Esophagus squamous epithelium (tissue), 5 donors: ENCODE results near the gene HBZ. TPM values are rescaled to one million over a fixed set of nuclear protein-coding genes. Genes with fewer than 3 reads are reported as not detected.
"Not testable (repeated sequence)": the region's sequence is repeated elsewhere in the genome, so short reads cannot be mapped to it uniquely, and the experiment has no call there.

ENCODE experiments used
- DNase-seq: peaks from one replicate; lab custom pipeline; 2025; lab: John Stamatoyannopoulos, UW
- H3K27ac ChIP-seq, 4 donors: fragments of 200-600 bp; sonication (generic); one replicate each; pipeline ENCODE4 v1.5.1; 2016 to 2019; ENCODE audit warnings: mild to moderate bottlenecking in 1 of 4
- H3K27me3 ChIP-seq, 4 donors: fragments of 200-600 bp; sonication (generic); 1 replicate in 3 of 4; 2 replicates in 1 of 4; pipeline versions ENCODE4 v1.5.1 to v1.6.0; 2017 to 2021; ENCODE audit warnings: antibody characterized with exemption in 1 of 4
- H3K36me3 ChIP-seq, 3 donors: fragments of 200-600 bp; sonication (generic); one replicate each; pipeline ENCODE4 v1.5.1; 2016 to 2019
- H3K4me1 ChIP-seq, 3 donors: fragments of 200-600 bp; sonication (generic); one replicate each; pipeline ENCODE4 v1.5.1; 2017 to 2019
- H3K4me3 ChIP-seq, 4 donors: fragments of 200-600 bp; sonication (generic); 1 replicate in 3 of 4; 2 replicates in 1 of 4; pipeline ENCODE4 v1.5.1; 2016 to 2019; ENCODE audit warnings: mild to moderate bottlenecking in 2 of 4, moderate library complexity in 1 of 4
- H3K9me3 ChIP-seq, 3 donors: fragments of 200-600 bp; sonication (generic); one replicate each; pipeline ENCODE4 v1.5.1; 2016 to 2019
- CTCF ChIP-seq, 6 experiments: fragments of 450-650 bp in 4 of 6; fragments of 200-600 bp in 2 of 6; sonication (generic) in 2 of 6; IDR thresholded peaks; one replicate each; pipeline ENCODE4 v1.5.1; 2016 to 2019; ENCODE audit warnings: antibody characterized with exemption in 6 of 6, mild to moderate bottlenecking in 4 of 6, moderate library complexity in 4 of 6
- POLR2A ChIP-seq, 4 donors: fragments of 450-650 bp; IDR thresholded peaks; one replicate each; pipeline ENCODE4 v1.6.1; 2017; ENCODE audit warnings: antibody characterized with exemption in 4 of 4, mild to moderate bottlenecking in 4 of 4, moderate library complexity in 3 of 4
- WGBS, 2 donors: methylation state at CpG; one replicate each; pipeline ENCODE4 v1.1.5; 2018; 5-methylcytosine and 5-hydroxymethylcytosine counted together
- intact Hi-C: fragments of 100-400 bp; cut with DNase I; formaldehyde crosslinking; loops from one replicate; pipeline ENCODE4 v1.15.0; 2022
- total RNA-seq, 4 donors: library from RNA; depleted of rRNA; stranded (reverse); fragments of >200 nt; gene quantifications; one replicate each; pipeline ENCODE4 v1.1.0, GENCODE V29; 2016
- donor health status: DM: yes; HTN: yes; CAD: no.

The HBZ gene
- total RNA-seq, 4 donors from 2014 or later, result not detected

DNA sequence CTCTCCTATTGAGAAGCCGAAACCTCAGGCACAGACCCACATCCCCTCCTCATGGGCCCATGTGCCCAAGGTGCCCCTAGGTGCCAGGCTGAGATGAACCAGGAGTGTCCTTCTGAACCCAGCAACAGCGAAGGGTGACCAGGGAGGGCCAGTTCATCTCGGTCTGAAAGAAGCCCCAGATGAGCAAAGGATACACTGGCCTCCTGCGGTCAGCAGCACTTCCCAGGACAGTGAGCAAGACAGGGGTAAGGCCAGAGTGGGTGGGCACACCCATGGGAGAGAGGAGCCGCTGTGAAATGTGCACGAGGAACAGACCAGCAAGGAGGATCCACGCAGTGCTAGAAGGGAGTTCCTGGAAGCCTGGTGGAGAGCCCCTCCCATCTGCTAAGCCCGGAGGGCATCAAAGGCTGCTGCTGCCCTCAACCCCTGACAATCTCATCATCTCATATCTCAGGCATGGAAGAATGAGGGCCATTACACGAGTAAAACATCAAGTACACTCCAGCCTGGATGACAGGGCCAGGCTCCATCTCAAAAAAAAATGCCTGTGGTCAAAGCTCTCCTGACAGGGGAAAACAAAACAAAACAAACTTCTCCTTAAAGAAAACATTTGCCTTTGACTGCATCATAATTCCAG lies 3.3 kb upstream of the HBZ start:
- no peak for DNase-seq
- Histone ChIP-seq H3K27me3 (peaks cover 0 to 17% (median 0%) of the 10 kb centered on the region in 4 donors), H3K36me3 (no peaks in the 10 kb centered on the region), H3K4me1 (peaks cover 0 to under 1% (median 0%) of the 10 kb centered on the region in 3 donors), H3K27ac (no peak overlapping the region), H3K9me3 (no peaks in the 10 kb centered on the region), H3K4me3 (no peak overlapping the region)
- 36 to 38% methylated on average over 5 to 6 of the region's 9 CpGs for WGBS, 2 donors
- intact Hi-C loops, result no loop called here
- TF ChIP-seq CTCF (IDR thresholded peaks at IDR 0.05) (no peak), POLR2A (IDR thresholded peaks at IDR 0.05) (no peak)

DNA sequence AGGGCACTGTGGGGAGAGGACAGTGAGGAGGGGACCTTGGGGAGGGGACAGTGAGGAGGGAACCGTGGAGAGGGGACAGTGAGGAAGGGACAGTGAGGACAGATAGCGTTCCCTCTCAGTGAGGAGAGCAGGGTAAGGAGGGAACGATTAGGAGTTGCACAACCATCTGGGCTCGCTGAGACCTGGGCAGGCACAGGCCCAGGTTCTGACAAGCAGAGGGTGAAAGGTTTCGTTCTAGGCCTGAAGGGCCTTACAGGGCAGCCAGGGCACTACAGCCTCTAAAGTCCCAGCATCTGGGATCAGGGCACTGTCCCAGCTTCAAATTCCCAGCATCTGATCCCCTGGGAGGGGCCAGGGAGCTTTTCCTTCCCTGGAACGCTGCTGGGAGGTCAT lies 681 bp downstream of the HBZ start:
- H3K36me3 ChIP-seq, H3K9me3 ChIP-seq, H3K4me3 ChIP-seq, H3K27ac ChIP-seq, DNase-seq, intact Hi-C loops: not testable (repeated sequence)
- Histone ChIP-seq H3K4me1 (peaks cover 4 to 10% (median 8%) of the 10 kb centered on the region in 3 donors), H3K27me3 (peaks cover 0 to 55% (median 7%) of the 10 kb centered on the region in 4 donors)
- WGBS, 2 donors, result 33 to 42% methylated on average over 3 to 5 of the region's 6 CpGs

GRCh38 chr16:153550-154216 lies 1.2 kb downstream of the HBZ start:
- no CpG with 5 or more reads among the region's 74 CpGs for WGBS, 2 donors
- intact Hi-C loops, DNase-seq, H3K9me3 ChIP-seq, H3K27ac ChIP-seq, H3K36me3 ChIP-seq: not testable (repeated sequence)
- Histone ChIP-seq H3K27me3 (peaks cover 0 to 58% (median 7%) of the 10 kb centered on the region in 4 donors), H3K4me3 (peak overlapping the region in 1 of 4 donors; percentile 47), H3K4me1 (peaks cover 4 to 10% (median 8%) of the 10 kb centered on the region in 3 donors)

- 2 to 3% methylated on average over 14 to 18 of the region's 59 CpGs for WGBS, 2 donors
- DNase-seq, result no peak
- no peaks in the 10 kb centered on the region for H3K9me3 ChIP-seq
- peak overlapping the region; percentile 26 to 70 (median 41) for H3K4me3 ChIP-seq
- no peak for TF ChIP-seq POLR2A (IDR thresholded peaks at IDR 0.05)
- TF ChIP-seq CTCF (IDR thresholded peaks at IDR 0.05), result no peak
- intact Hi-C loops, result no loop called here
- H3K4me1 ChIP-seq, result peaks cover 4 to 10% (median 8%) of the 10 kb centered on the region in 3 donors
- H3K27me3 ChIP-seq, result peaks cover 0 to 65% (median 7%) of the 10 kb centered on the region in 4 donors
- H3K27ac ChIP-seq, result no peak overlapping the region
- H3K36me3 ChIP-seq, result no peaks in the 10 kb centered on the region
Observed at GRCh38 chr16:154217-155030, 2.0 kb downstream of the HBZ start.

DNA sequence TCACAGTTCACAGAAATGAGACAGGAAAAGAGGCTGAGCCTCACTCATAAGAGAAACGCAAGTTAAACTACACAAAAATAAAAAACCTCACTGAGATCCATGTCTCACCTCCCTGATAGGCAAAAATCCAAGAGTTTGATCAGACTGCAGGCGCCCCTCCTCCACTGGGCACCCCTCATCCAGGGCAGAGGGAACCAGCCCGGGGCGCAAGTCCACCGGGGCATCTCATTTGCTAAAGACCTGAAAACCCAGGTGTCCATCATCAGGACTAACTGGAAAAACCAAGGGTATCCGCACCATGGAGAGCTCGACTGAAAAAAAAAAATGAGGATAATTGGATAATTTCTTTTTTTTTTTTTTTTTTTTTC lies 2.6 kb downstream of the HBZ start:
- DNase-seq, result no peak
- intact Hi-C loops, result no loop called here
- H3K4me3 ChIP-seq, result peak overlapping the region in 2 of 4 donors; percentile 35 to 70
- peaks cover 0 to 64% (median 7%) of the 10 kb centered on the region in 4 donors for H3K27me3 ChIP-seq
- no peak overlapping the region for H3K27ac ChIP-seq
- peaks cover 4 to 10% (median 8%) of the 10 kb centered on the region in 3 donors for H3K4me1 ChIP-seq
- WGBS, 2 donors, result 60 to 65% methylated on average over 7 of the region's 7 CpGs
- no peak for TF ChIP-seq CTCF (IDR thresholded peaks at IDR 0.05)
- TF ChIP-seq POLR2A (IDR thresholded peaks at IDR 0.05), result no peak
- H3K36me3 ChIP-seq, result no peaks in the 10 kb centered on the region
- no peaks in the 10 kb centered on the region for H3K9me3 ChIP-seq
